H9 (cell line): Measurements from ENCODE around the gene ZC3HAV1. TPM values are rescaled to one million over a fixed set of nuclear protein-coding genes. Genes with fewer than 3 reads are reported as not detected.

Source experiments
- DNase-seq: peaks from one replicate; pipeline ENCODE4 v3.0.0-alpha.2; 2017
- H2AFZ ChIP-seq: one replicate; pipeline ENCODE4 v1.6.1; 2013; ENCODE audit warnings: mild to moderate bottlenecking, low read length, control low read depth, moderate library complexity
- H2AK5ac ChIP-seq: 2 replicates; pipeline ENCODE4 v1.6.1; 2013; ENCODE audit warnings: low read length, control low read depth, mixed read lengths; ENCODE audit not compliant: insufficient read length
- H2BK120ac ChIP-seq: one replicate; pipeline ENCODE4 v1.6.1; 2013; ENCODE audit warnings: low read depth, mild to moderate bottlenecking, low read length, control low read depth, inconsistent platforms; ENCODE audit not compliant: poor library complexity, severe bottlenecking
- H2BK12ac ChIP-seq: 2 replicates; pipeline ENCODE4 v1.6.1; 2013; ENCODE audit warnings: low read length, control low read depth, mixed read lengths, low read depth; ENCODE audit not compliant: insufficient read length
- H2BK15ac ChIP-seq: 2 replicates; pipeline ENCODE4 v1.6.1; 2013; ENCODE audit warnings: low read depth, low read length, control low read depth
- H2BK20ac ChIP-seq: one replicate; pipeline ENCODE4 v1.6.1; 2013; ENCODE audit warnings: low read depth, mild to moderate bottlenecking, low read length, control low read depth, inconsistent platforms; ENCODE audit not compliant: poor library complexity, severe bottlenecking
- H2BK5ac ChIP-seq: 2 replicates; pipeline ENCODE4 v1.6.1; 2013; ENCODE audit warnings: low read length, control low read depth, mixed read lengths; ENCODE audit not compliant: insufficient read length
- H3K14ac ChIP-seq: 2 replicates; pipeline ENCODE4 v1.6.1; 2013; ENCODE audit warnings: low read length, control low read depth; ENCODE audit not compliant: insufficient read depth
- H3K18ac ChIP-seq: 2 replicates; pipeline ENCODE4 v1.6.1; 2013; ENCODE audit warnings: low read depth, mild to moderate bottlenecking, mixed read lengths, low read length, control low read depth; ENCODE audit not compliant: insufficient read length
- H3K23ac ChIP-seq: 2 replicates; pipeline ENCODE4 v1.6.1; 2013; ENCODE audit warnings: low read length, control low read depth, mixed read lengths, low read depth; ENCODE audit not compliant: insufficient read length
- H3K23me2 ChIP-seq: 2 replicates; pipeline ENCODE4 v1.6.1; 2013; ENCODE audit warnings: low read depth, mild to moderate bottlenecking, mixed read lengths, low read length, control low read depth; ENCODE audit not compliant: insufficient read length, poor library complexity, severe bottlenecking
- H3K27ac ChIP-seq: 2 replicates; pipeline ENCODE4 v1.5.1; 2013; ENCODE audit warnings: low read length, control low read depth, mixed read lengths, low read depth; ENCODE audit not compliant: insufficient read length
- H3K27me3 ChIP-seq: 2 replicates; pipeline ENCODE4 v1.6.1; 2013; ENCODE audit warnings: low read length, control low read depth, inconsistent platforms; ENCODE audit not compliant: insufficient read depth
- H3K4ac ChIP-seq: 2 replicates; pipeline ENCODE4 v1.6.1; 2013; ENCODE audit warnings: low read depth, mild to moderate bottlenecking, control low read depth, inconsistent platforms, low read length, moderate library complexity
- H3K4me1 ChIP-seq: 2 replicates; pipeline ENCODE4 v1.6.1; 2013; ENCODE audit warnings: low read length, control low read depth, inconsistent platforms; ENCODE audit not compliant: insufficient read depth
- H3K4me2 ChIP-seq: 2 replicates; pipeline ENCODE4 v1.6.1; 2013; ENCODE audit warnings: low read length, control low read depth, mixed read lengths; ENCODE audit not compliant: insufficient read length, insufficient read depth
- H3K56ac ChIP-seq: 2 replicates; pipeline ENCODE4 v1.6.1; 2013; ENCODE audit warnings: low read depth, mild to moderate bottlenecking, mixed read lengths, low read length, control low read depth; ENCODE audit not compliant: insufficient read length
- H3K79me1 ChIP-seq: 2 replicates; pipeline ENCODE4 v1.6.1; 2013; ENCODE audit warnings: low read depth, mild to moderate bottlenecking, moderate library complexity, low read length, control low read depth, inconsistent platforms; ENCODE audit not compliant: insufficient read depth, poor library complexity, severe bottlenecking
- H3K79me2 ChIP-seq: 2 replicates; pipeline ENCODE4 v1.6.1; 2013; ENCODE audit warnings: low read length, control low read depth, inconsistent platforms; ENCODE audit not compliant: insufficient read depth
- H3K9ac ChIP-seq: 2 replicates; pipeline ENCODE4 v1.6.1; 2013; ENCODE audit warnings: low read length, control low read depth, mixed read lengths; ENCODE audit not compliant: insufficient read length; ENCODE audit errors: extremely low read depth
- H3K9me3 ChIP-seq: one replicate; pipeline ENCODE4 v1.6.1; 2013; ENCODE audit warnings: low read depth, low read length, inconsistent platforms; ENCODE audit not compliant: control insufficient read depth
- H3T11ph ChIP-seq: one replicate; pipeline ENCODE4 v1.6.1; 2013; ENCODE audit warnings: mild to moderate bottlenecking, low read length, control low read depth, inconsistent platforms
- H4K20me1 ChIP-seq: one replicate; pipeline ENCODE4 v1.6.1; 2013; ENCODE audit not compliant: control insufficient read depth, insufficient read length, insufficient read depth
- H4K5ac ChIP-seq: 2 replicates; pipeline ENCODE4 v1.6.1; 2013; ENCODE audit warnings: low read depth, mild to moderate bottlenecking, mixed read lengths, low read length, control low read depth; ENCODE audit not compliant: insufficient read length
- H4K8ac ChIP-seq: replicated peaks from 2 replicates; pipeline ENCODE4 v1.6.1; 2013; ENCODE audit warnings: low read length, control low read depth, mixed read lengths, low read depth; ENCODE audit not compliant: insufficient read length
- H4K91ac ChIP-seq: 2 replicates; pipeline ENCODE4 v1.6.1; 2013; ENCODE audit warnings: low read depth, mild to moderate bottlenecking, moderate library complexity, mixed read lengths, low read length, control low read depth; ENCODE audit not compliant: insufficient read length
- H3K27ac Mint-ChIP-seq, 3 experiments: 2 replicates in 2 of 3; 3 replicates in 1 of 3; pipeline ENCODE4 v1.8.0; 2020 to 2021; ENCODE audit warnings: mixed read lengths in 3 of 3, mild to moderate bottlenecking in 1 of 3, moderate library complexity in 1 of 3
- H3K27me3 Mint-ChIP-seq: 2 replicates; pipeline ENCODE4 v1.8.0; 2021; ENCODE audit warnings: low read depth, mild to moderate bottlenecking, moderate library complexity, mixed read lengths
- H3K36me3 Mint-ChIP-seq, 3 experiments: 2 replicates in 2 of 3; 3 replicates in 1 of 3; pipeline ENCODE4 v1.8.0; 2020 to 2021; ENCODE audit warnings: low read depth in 3 of 3, mixed read lengths in 3 of 3; ENCODE audit not compliant: insufficient read depth in 1 of 3
- H3K4me1 Mint-ChIP-seq, 2 experiments: 2 replicates each; pipeline ENCODE4 v1.8.0; 2020; ENCODE audit warnings: mixed read lengths in 2 of 2
- H3K4me3 Mint-ChIP-seq, 2 experiments: 2 replicates in 1 of 2; 3 replicates in 1 of 2; pipeline ENCODE4 v1.8.0; 2020 to 2021; ENCODE audit warnings: mild to moderate bottlenecking in 2 of 2, mixed read lengths in 2 of 2, moderate library complexity in 1 of 2
- H3K9me3 Mint-ChIP-seq, 2 experiments: 2 replicates in 1 of 2; 3 replicates in 1 of 2; pipeline ENCODE4 v1.8.0; 2020; ENCODE audit warnings: mild to moderate bottlenecking in 2 of 2, mixed read lengths in 2 of 2, moderate library complexity in 1 of 2
- CTCF ChIP-seq: fragments of 200-600 bp; sonication (generic); conservative IDR thresholded peaks from 3 replicates; pipeline ENCODE4 v1.8.0; 2021; ENCODE audit warnings: antibody characterized with exemption, mild to moderate bottlenecking
- WGBS: extraction: QIAGEN DNeasy Blood & Tissue Kit; methylation state at CpG from one replicate; pipeline ENCODE4 v1.1.7; 2013; ENCODE audit warnings: missing lambda C conversion rate, low lambda C conversion rate, mixed read lengths; ENCODE audit not compliant: insufficient read length; ENCODE audit errors: extremely low coverage; 5-methylcytosine and 5-hydroxymethylcytosine counted together
- total RNA-seq: library from RNA; stranded (reverse); gene quantifications from 2 replicates; pipeline ENCODE4 v1.2.1, GENCODE V29; 2021

ZC3HAV1 gene
- total RNA-seq, 1 experiment from 2014 or later: 32.8 TPM

- Mint-ChIP-seq H3K27me3 (no peaks in the 10 kb centered on the region), H3K36me3 (peaks cover 0 to 1% (median 0%) of the 10 kb centered on the region in 3 experiments; a peak in 1 of 7 replicates), H3K9me3 (no peaks in the 10 kb centered on the region; a peak in 2 of 5 replicates), H3K27ac (no peak overlapping the region), H3K4me3 (no peak overlapping the region), H3K4me1 (no peaks in the 10 kb centered on the region)
- no peak overlapping the region for H3K9ac ChIP-seq
- H3K56ac ChIP-seq: no peak overlapping the region
- H3K18ac ChIP-seq: no peak overlapping the region
- H4K8ac ChIP-seq: no peak overlapping the region
- no peak overlapping the region for H2BK15ac ChIP-seq
- H3T11ph ChIP-seq: no peak overlapping the region
- H3K4me1 ChIP-seq: no peaks in the 10 kb centered on the region
- no CpG with 5 or more reads among the region's 3 CpGs for WGBS
- H3K23ac ChIP-seq: no peak overlapping the region
- H2BK20ac ChIP-seq: no peak overlapping the region
- DNase-seq: no peak
- H4K20me1 ChIP-seq: no peaks in the 10 kb centered on the region
- no peak overlapping the region for H3K4me2 ChIP-seq
- no peaks in the 10 kb centered on the region for H3K79me2 ChIP-seq
- H4K91ac ChIP-seq: no peak overlapping the region
- H3K79me1 ChIP-seq: no peaks in the 10 kb centered on the region
- no peak overlapping the region for H4K5ac ChIP-seq
- no peaks in the 10 kb centered on the region for H3K23me2 ChIP-seq
- H2BK5ac ChIP-seq: no peak overlapping the region
- no peak overlapping the region for H3K14ac ChIP-seq
- no peak for TF ChIP-seq CTCF
- H3K4ac ChIP-seq: no peak overlapping the region
- no peak overlapping the region for H2AK5ac ChIP-seq
- no peaks in the 10 kb centered on the region for H3K9me3 ChIP-seq
- no peak overlapping the region for H2AFZ ChIP-seq
- no peak overlapping the region for H2BK120ac ChIP-seq
- no peak overlapping the region for H2BK12ac ChIP-seq
- H3K27me3 ChIP-seq: no peaks in the 10 kb centered on the region
- H3K27ac ChIP-seq: no peak overlapping the region
These were observed 80.2 kb downstream of the ZC3HAV1 start for GRCh38 chr7:139029353-139029752.
